Stimulated activated CD8-positive, alpha-beta memory T cell treated with anti-CD3 and anti-CD28 coated beads, Interleukin-4, amount 100 ng/mL, for 1 hour (primary cell): Measurements from ENCODE around the gene RCBTB2.
"Not testable (repeated sequence)": the region's sequence is repeated elsewhere in the genome, so short reads cannot be mapped to it uniquely, and the experiment has no call there.

ENCODE experiments used
- DNase-seq, 2 donors: peaks; one replicate each; pipeline ENCODE4 v3.0.0-alpha.2; 2020; ENCODE audit warnings: low read depth in 2 of 2, low spot score in 1 of 2

The RCBTB2 gene

GRCh38 chr13:48532506-48533499 is at the start of gene RCBTB2:
Gene RCBTB2, minus strand, starts transcription at chr13:48533080. Its CDS starts 11,141 bp downstream, at chr13:48521939.
- peak; percentile 96 to 98 for DNase-seq

- DNase-seq, result no peak
Measured at GRCh38 chr13:48582084-48582483, 49.2 kb upstream of the RCBTB2 start.

- DNase-seq, result no peak
Measured at GRCh38 chr13:48580896-48581295, 48.0 kb upstream of the RCBTB2 start.

GRCh38 chr13:48580185-48580803 is 47.4 kb upstream of the RCBTB2 start:
- DNase-seq, result peak; percentile 28 to 52

GRCh38 chr13:48579919-48580180 is 47.0 kb upstream of the RCBTB2 start:
- not testable (repeated sequence) for DNase-seq

GRCh38 chr13:48579165-48579918 is 46.5 kb upstream of the RCBTB2 start:
- DNase-seq, result no peak

- no peak for DNase-seq
Measured at GRCh38 chr13:48578516-48579164, 45.8 kb upstream of the RCBTB2 start.

- DNase-seq, result no peak
Measured at GRCh38 chr13:48576448-48577010, 43.6 kb upstream of the RCBTB2 start.

- no peak for DNase-seq
Measured at GRCh38 chr13:48575031-48575430, 42.2 kb upstream of the RCBTB2 start.

- no peak for DNase-seq
Measured at GRCh38 chr13:48574041-48574796, 41.3 kb upstream of the RCBTB2 start.

GRCh38 chr13:48573213-48574007 is 40.5 kb upstream of the RCBTB2 start:
- DNase-seq, result no peak

GRCh38 chr13:48571126-48571913 is 38.4 kb upstream of the RCBTB2 start:
- DNase-seq, result no peak

- no peak for DNase-seq
Measured at GRCh38 chr13:48570216-48570828, 37.4 kb upstream of the RCBTB2 start.

GRCh38 chr13:48569104-48569666 is 36.3 kb upstream of the RCBTB2 start:
- DNase-seq, result no peak

- no peak for DNase-seq
Measured at GRCh38 chr13:48568370-48569103, 35.7 kb upstream of the RCBTB2 start.

GRCh38 chr13:48567515-48568369 is 34.9 kb upstream of the RCBTB2 start:
- DNase-seq, result no peak
